HG03064 (cell line): ENCODE measurements around the gene NMNAT2.
"Not testable (repeated sequence)": the region's sequence is repeated elsewhere in the genome, so short reads cannot be mapped to it uniquely, and the experiment has no call there.

Experiments
- ATAC-seq: cut with Tn5 transposase; IDR thresholded peaks from one replicate; pipeline ENCODE4 v1.9.1; 2021; ENCODE audit warnings: low read depth; ENCODE audit not compliant: unreplicated experiment

The NMNAT2 gene

DNA sequence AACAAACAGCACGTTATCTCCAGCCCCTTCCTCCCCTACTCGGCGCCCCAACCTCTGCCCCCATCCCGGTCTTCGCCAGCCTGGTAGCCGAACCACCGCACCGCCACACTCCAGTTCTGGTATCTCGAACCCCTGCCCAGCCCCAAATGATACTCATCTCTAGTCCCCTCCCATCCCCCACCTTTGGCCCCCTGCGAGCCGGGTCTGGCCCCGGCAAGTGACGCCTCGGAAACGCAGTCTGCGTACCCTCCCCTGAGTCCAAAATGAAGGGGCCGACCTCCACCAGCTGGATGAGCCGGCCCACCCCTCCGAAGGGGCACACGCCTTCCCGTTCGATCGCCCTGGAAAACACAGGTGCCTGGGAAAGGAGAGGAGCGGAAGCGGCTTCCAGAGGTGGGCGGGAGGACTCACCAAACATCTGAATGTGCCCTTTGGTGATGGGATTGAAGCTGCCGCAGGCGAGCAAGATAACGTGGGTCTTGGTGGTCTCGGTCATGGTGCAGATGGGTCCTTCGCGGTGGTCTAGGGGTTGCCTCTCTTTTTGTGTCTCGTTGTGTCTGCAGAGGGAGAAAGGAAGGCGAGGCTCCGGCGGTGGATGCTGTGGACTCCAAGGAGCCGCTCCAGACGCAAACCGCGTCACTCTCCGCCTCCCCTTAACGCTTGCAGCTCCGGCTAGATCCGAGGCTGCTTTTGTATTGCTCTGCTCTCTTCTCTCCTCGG lies at the start of gene NMNAT2:
Gene NMNAT2 (minus strand): TSS at position 609 of the 720 bp plus-strand sequence. CDS start 113 bp downstream, at position 496.
- ATAC-seq = no peak

DNA sequence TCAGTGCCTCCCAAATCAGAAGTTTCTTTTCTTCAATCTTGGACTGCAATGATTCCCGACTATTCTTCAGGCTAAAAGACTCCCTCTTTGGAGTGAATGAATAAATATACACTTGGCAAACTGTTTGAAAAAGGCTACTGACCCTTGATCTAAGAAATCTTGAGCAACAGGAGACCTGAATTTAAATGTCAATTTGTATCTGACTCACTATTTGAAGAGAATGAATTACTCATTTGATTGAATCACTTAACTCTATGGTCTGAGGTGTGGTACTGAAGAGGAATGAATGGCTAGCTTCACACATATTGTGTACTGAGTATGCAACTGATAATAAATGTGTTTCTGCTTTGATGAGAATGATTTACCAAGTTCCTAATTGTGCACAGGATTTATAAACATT lies 49.5 kb upstream of the NMNAT2 start:
- no peak for ATAC-seq

- no peak for ATAC-seq
These were observed 48.6 kb upstream of the NMNAT2 start for GRCh38 chr1:183466781-183467180.

DNA sequence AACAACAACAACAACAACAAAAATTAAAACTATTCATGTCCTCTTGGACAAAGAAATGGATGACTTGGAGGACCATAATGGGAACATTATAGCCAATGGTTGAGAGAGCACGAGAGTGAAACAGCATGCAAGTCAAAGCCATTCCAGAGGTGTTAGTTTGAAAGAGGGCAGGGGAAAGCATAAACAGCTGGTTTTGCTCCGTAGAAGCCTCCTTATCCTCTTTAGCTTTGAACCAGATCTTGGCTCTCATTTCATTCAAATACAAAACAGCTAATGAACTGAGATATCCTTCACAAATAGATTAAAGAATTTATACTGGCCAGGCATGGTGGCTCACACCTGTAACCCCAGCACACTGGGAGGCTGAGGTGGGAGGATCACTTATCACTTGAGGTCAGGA lies 45.4 kb upstream of the NMNAT2 start:
- no peak for ATAC-seq

- ATAC-seq = no peak
These were observed 43.2 kb upstream of the NMNAT2 start for GRCh38 chr1:183461350-183461749.

DNA sequence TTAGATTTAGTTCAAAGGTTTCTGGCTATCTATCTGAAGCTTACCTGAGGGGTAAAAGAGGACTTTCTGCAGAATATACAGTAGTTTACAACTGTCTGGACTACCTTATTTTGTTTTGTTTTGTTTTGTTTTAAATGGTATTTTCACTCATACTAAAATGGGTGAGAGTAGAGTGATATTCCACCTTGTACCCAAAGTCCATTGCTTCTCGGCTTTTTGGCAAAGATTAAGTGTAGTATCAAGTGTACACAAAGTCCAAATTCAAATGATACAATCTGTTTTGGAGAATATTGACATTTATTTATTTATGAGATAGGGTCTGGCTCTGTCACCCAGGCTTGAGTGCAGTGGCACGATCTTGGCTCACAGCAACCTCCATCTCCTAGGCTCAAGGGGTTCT lies 42.4 kb upstream of the NMNAT2 start:
- no peak for ATAC-seq

- ATAC-seq = no peak
These were observed 39.3 kb upstream of the NMNAT2 start for GRCh38 chr1:183457449-183457848.

DNA sequence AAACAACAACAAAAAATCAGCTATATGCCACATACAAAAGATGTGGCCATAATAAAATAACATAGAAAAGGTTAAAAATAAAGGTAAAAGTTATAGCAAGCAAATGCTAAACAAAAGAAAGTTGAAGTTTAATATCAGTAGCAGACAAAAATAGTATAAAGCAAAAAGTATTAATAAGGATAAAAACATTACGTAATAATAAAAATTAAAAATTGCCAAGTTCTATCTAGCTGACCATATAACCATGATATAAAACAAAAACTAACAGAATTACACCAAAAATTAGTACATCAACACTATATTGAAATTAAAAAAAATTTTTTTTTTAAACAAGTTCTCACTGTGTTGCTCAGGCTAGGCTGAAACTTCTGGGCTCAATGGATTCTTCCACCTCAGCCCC lies 38.6 kb upstream of the NMNAT2 start:
- no peak for ATAC-seq

DNA sequence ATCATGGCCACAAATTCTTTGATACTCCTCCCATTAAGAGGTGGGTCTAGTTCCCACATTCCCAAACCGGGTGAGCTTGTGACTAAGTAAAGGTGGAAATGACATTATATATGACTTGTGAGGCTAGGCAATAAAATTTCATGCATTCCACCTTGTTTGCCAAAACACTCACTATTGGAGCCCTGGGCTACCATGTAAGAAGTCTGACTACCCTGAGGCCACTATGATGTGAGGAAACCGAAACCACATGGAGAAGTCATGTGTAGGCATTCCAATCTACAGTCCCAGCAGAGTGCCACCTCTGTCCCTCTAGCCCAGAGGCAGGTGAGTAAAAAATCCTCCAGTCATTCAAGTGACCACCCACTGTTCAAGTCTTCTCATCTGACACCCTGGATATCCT lies 36.2 kb upstream of the NMNAT2 start:
- no peak for ATAC-seq

DNA sequence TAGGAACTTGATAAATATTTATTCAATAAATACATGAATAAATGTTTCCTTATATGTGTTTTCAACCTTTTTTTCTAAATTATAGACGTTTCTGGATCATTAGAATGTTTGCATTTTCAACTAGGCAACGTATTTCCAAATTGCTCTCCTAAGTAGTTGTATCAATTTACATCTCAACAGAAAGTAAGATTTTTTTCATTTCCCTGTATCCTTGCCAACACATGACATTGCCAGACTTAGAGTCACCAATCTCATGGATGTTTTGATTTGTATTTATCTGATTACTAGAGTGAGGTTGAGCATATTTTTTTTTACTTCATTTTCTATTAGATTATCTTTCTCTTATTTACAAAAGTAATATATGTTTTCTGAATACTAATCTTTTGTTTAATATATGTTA lies 31.9 kb upstream of the NMNAT2 start:
- no peak for ATAC-seq

GRCh38 chr1:183449223-183449770 lies 31.1 kb upstream of the NMNAT2 start:
- ATAC-seq = no peak

DNA sequence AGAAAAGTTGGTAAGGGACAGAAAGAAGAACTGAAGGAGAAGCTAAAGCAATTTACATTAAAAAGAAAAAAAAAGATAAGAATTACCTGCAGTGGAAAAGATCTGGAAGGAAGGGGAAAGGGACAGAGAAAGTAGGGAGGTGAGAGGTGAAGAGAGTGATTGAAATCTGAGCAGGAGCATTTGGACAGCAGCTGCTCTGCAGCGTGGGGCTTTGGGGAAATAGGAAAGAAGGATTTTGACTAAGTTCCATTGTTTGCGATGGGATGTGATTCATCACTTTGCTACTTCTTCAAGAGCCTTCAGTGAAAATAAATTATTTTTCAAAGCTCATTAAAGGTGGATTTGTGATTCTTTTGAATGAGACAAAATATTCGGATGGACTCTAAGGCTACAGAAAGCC lies 26.1 kb upstream of the NMNAT2 start:
- no peak for ATAC-seq

GRCh38 chr1:183443466-183443865 lies 25.3 kb upstream of the NMNAT2 start:
- no peak for ATAC-seq

GRCh38 chr1:183443011-183443410 lies 24.8 kb upstream of the NMNAT2 start:
- ATAC-seq = no peak

DNA sequence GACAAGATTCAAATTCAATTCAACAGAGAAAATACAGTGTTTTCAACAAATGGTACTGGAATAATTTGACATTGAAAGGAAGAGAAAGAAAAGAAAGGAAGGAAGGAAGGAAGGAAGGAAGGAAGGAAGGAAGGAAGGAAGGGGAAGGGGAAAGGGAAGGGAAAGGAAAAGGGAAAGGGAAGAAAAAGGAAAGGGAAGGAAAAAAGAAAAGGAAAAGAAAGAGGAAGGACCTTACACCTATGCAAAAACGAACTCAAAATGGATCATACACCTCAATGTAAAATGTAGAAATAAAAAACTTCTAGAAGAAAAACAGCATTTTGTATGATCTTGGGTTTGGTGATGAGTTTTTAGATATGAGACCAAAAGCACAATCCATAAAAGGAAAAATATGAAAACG lies 19.9 kb upstream of the NMNAT2 start:
- no peak for ATAC-seq

- ATAC-seq = no peak
These were observed 17.3 kb upstream of the NMNAT2 start for GRCh38 chr1:183435497-183435896.

DNA sequence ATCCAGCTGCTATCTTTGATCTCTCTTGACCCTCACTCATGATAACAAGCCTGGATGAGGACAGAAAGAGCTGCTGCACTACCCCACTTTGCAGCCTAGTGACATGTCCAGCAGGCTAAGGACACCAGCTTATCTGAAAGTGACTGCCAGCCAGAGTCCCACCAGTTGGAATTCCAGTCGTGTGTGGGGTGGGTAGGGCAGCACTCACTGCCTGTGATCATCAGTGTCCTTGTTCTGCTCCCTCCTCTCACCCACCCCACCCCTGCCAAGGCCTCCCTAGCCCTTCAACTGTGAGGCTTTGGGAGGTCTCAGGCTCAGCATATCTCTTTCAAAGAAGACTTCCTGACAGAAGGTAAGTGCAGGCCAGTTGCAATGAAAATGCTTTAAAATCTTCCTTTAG lies 15.5 kb upstream of the NMNAT2 start:
- ATAC-seq = no peak

- ATAC-seq = no peak
These were observed 14.3 kb upstream of the NMNAT2 start for GRCh38 chr1:183432548-183432875.

- ATAC-seq = no peak
These were observed 13.8 kb upstream of the NMNAT2 start for GRCh38 chr1:183431840-183432547.

DNA sequence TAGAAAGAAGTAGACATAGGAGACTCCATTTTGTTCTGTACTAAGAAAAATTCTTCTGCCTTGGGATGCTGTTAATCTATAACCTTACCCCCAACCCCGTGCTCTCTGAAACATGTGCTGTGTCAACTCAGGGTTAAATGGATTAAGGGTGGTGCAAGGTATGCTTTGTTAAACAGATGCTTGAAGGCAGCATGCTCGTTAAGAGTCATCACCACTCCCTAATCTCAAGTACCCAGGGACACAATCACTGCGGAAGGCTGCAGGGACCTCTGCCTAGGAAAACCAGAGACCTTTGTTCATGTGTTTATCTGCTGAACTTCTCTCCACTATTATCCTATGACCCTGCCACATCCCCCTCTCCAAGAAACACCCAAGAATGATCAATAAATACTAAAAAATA lies 9.4 kb upstream of the NMNAT2 start:
- not testable (repeated sequence) for ATAC-seq

GRCh38 chr1:183424691-183425090 lies 6.5 kb upstream of the NMNAT2 start:
- ATAC-seq = no peak

DNA sequence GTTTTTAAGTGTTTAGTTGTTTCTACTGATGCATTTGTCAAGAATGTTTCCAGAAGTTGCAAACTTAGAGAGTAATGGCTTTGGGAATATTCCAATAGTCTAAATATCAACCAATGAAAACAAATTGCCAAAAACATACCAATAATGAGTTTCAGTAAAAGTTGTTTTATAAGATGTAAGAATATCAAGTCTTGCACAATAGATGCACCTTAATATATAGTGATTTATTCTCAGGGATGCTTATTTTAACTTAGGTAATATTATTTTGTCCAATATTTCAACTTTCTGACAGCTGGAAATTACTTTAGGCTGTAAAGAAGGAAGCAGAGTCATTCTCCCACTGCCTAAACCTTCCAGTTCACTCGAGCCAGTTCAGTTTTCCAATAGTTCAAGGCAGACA lies 5.4 kb upstream of the NMNAT2 start:
- ATAC-seq = no peak
